K562 (cell line): ENCODE results near the gene CRTC3. TPM values are rescaled to one million over a fixed set of nuclear protein-coding genes. Genes with fewer than 3 reads are reported as not detected.
A peak's percentile ranks its signal among the peaks of the same experiment; 100 is the strongest.

Experiments used
- ATAC-seq: fragments of 200-7000 bp; cut with Tn5 transposase; 3 replicates; pipeline ENCODE4 v1.9.1; 2020; ENCODE audit warnings: moderate library complexity
- BruUV-seq: library from RNA; stranded (reverse); fragments of 400-500 nt; replicated peaks from 2 replicates; lab custom pipeline; 2021; lab: Mats Ljungman, UMichigan
- CTCF ChIA-PET: fragments of 300-600 bp; formaldehyde crosslinking; extraction: SDS; loops from one replicate; lab custom pipeline; 2021; ENCODE audit warnings: low intra/inter-chr PET ratio; lab: Yijun Ruan, JAX
- POLR2A ChIA-PET: fragments of 300-600, 350-650 bp; sonication (Branson Sonifier 250); formaldehyde crosslinking; extraction: SDS; loops from one replicate; lab custom pipeline; 2021; ENCODE audit warnings: antibody characterized with exemption, inconsistent platforms; lab: Yijun Ruan, JAX
- DNase-seq, 4 experiments: peaks; one replicate each; pipeline versions ENCODE4 v3.0.0 to v3.0.0-alpha.2; 2011 to 2018; ENCODE audit warnings: low spot score in 3 of 4, mixed read lengths in 3 of 4; ENCODE audit errors: extremely low read depth in 1 of 4
- FAIRE-seq: peaks from 2 replicates; lab custom pipeline; 2011; peaks lifted over from hg19 to GRCh38; lab: Jason Lieb, UNC
- H2AFZ ChIP-seq: 2 replicates; pipeline ENCODE4 v1.6.0; 2011; ENCODE audit warnings: low read depth, low read length, control low read depth, inconsistent platforms
- H3K27ac ChIP-seq: fragments of 200-600 bp; 3 replicates; pipeline ENCODE4 v1.8.0; 2011; ENCODE audit warnings: low read depth, mild to moderate bottlenecking, control low read depth, inconsistent platforms, low read length, moderate library complexity, mixed read lengths; ENCODE audit errors: extremely low read depth
- H3K27me3 ChIP-seq, 2 experiments: fragments of 300-600 bp in 1 of 2; 2 replicates in 1 of 2; 3 replicates in 1 of 2; pipeline versions ENCODE4 v1.6.0 to v1.8.0; 2011; ENCODE audit warnings: inconsistent platforms in 2 of 2, low read length in 2 of 2, mild to moderate bottlenecking in 1 of 2, mixed read lengths in 1 of 2, moderate library complexity in 1 of 2; ENCODE audit not compliant: control insufficient read depth in 2 of 2, insufficient read depth in 2 of 2
- H3K36me3 ChIP-seq: fragments of 300-600 bp; 3 replicates; pipeline ENCODE4 v1.8.0; 2011; ENCODE audit warnings: mild to moderate bottlenecking, low read length, inconsistent platforms; ENCODE audit not compliant: control insufficient read depth, insufficient read depth
- H3K4me1 ChIP-seq, 2 experiments: fragments of 200-600 bp in 1 of 2; replicated peaks in 1 of 2; 2 replicates in 1 of 2; 3 replicates in 1 of 2; pipeline versions ENCODE4 v1.5.1 to v1.8.0; 2011; ENCODE audit warnings: inconsistent platforms in 2 of 2, low read length in 2 of 2, mild to moderate bottlenecking in 1 of 2, mixed read lengths in 1 of 2, moderate library complexity in 1 of 2; ENCODE audit not compliant: control insufficient read depth in 2 of 2, insufficient read depth in 2 of 2
- H3K4me2 ChIP-seq: 2 replicates; pipeline ENCODE4 v1.6.1; 2011; ENCODE audit warnings: low read length, control low read depth, inconsistent platforms, mixed read lengths; ENCODE audit not compliant: insufficient read depth
- H3K4me3 ChIP-seq: fragments of 200-600 bp; sonication (generic), shearing (Covaris generic); 2 replicates; pipeline ENCODE4 v1.5.1; 2016; ENCODE audit warnings: control low read depth, inconsistent platforms
- H3K79me2 ChIP-seq: fragments of 200-600 bp; 3 replicates; pipeline ENCODE4 v1.8.0; 2011; ENCODE audit warnings: low read length, inconsistent platforms; ENCODE audit not compliant: control insufficient read depth, insufficient read depth
- H3K9ac ChIP-seq, 2 experiments: 2 replicates each; pipeline versions ENCODE4 v1.6.0 to v1.6.1; 2011; ENCODE audit warnings: low read depth in 2 of 2, low read length in 2 of 2, control low read depth in 1 of 2, inconsistent platforms in 1 of 2, mild to moderate bottlenecking in 1 of 2, mixed read lengths in 1 of 2; ENCODE audit not compliant: insufficient read depth in 1 of 2
- H3K9me1 ChIP-seq: one replicate; pipeline ENCODE4 v1.6.0; 2011; ENCODE audit warnings: inconsistent platforms, mild to moderate bottlenecking, low read length, moderate library complexity; ENCODE audit not compliant: control insufficient read depth, insufficient read depth
- H3K9me3 ChIP-seq: replicated peaks from 2 replicates; pipeline ENCODE4 v1.5.1; 2011; ENCODE audit warnings: low read depth, low read length, inconsistent platforms; ENCODE audit not compliant: control insufficient read depth, insufficient read depth
- H4K20me1 ChIP-seq: replicated peaks from 2 replicates; pipeline ENCODE4 v1.6.1; 2011; ENCODE audit warnings: low read length, inconsistent platforms, mixed read lengths; ENCODE audit not compliant: control insufficient read depth, insufficient read depth
- JUNB ChIP-seq: fragments of 450-650 bp; formaldehyde crosslinking; conservative IDR thresholded peaks from 2 replicates; pipeline ENCODE4 v1.4.0; 2020; ENCODE audit warnings: mild to moderate bottlenecking
- ZNF140 ChIP-seq: fragments of 250-450 bp; sonication (Bioruptor Pico); IDR thresholded peaks from 2 replicates; pipeline ENCODE4 v1.8.0; 2021; ENCODE audit warnings: moderate library complexity, mild to moderate bottlenecking, inconsistent platforms
- ZNF217 ChIP-seq: sonication (generic); formaldehyde crosslinking; IDR thresholded peaks from 2 replicates; pipeline ENCODE4 v1.8.0; 2022; ENCODE audit warnings: mild to moderate bottlenecking, missing genetic modification reagents
- ZNF75A ChIP-seq: fragments of 450-650 bp; formaldehyde crosslinking; IDR thresholded peaks from 2 replicates; pipeline ENCODE4 v1.4.0; 2020; ENCODE audit warnings: mild to moderate bottlenecking
- WGBS: fragments of 100-300 bp; shearing (Covaris generic); methylation state at CpG from one replicate; pipeline ENCODE4 v1.1.6; 2016; ENCODE audit warnings: low coverage, mixed read lengths; ENCODE audit not compliant: insufficient coverage; ENCODE audit errors: missing lambda C conversion rate; 5-methylcytosine and 5-hydroxymethylcytosine counted together
- in situ Hi-C: fragments of 300-500 bp; cut with MboI; formaldehyde crosslinking; loops from 4 replicates; pipeline ENCODE4 v1.15.0; 2018; ENCODE audit warnings: inconsistent platforms, mixed read lengths
- intact Hi-C: fragments of 100-400 bp; cut with micrococcal nuclease; formaldehyde crosslinking; loops from 2 replicates; pipeline ENCODE4 v1.14.2; 2022
- polyA plus RNA-seq, 8 experiments: library from polyadenylated mRNA; depleted of rRNA in 4 of 8; stranded (reverse) in 5 of 8; unstranded in 3 of 8; fragments of >200 nt; fragmentation: Nextera tagmentation in 2 of 8; fragmentation: Illumina TruSeq in 1 of 8; extraction: Ambion mirVana in 2 of 8; extraction: Trizol in 1 of 8; gene quantifications; 2 replicates each; pipeline versions ENCODE4 v1.2.1 to v1.2.3, GENCODE V29; 2011 to 2014; ENCODE audit warnings: inconsistent platforms in 1 of 8, missing spikeins in 1 of 8
- total RNA-seq, 7 experiments: library from RNA; depleted of rRNA in 6 of 7; stranded (reverse); fragments of >200 nt in 6 of 7; fragmentation: Illumina TruSeq in 2 of 7; extraction: Trizol in 2 of 7; gene quantifications; 2 replicates each; pipeline versions ENCODE4 v1.2.1 to v1.2.3, GENCODE V29; 2011 to 2021; ENCODE audit warnings: low replicate concordance in 1 of 7

The CRTC3 gene
- total and polyA plus RNA-seq, 9 of the 15 experiments (the other 6 are each of a cell fraction or from before 2014, with no cell fraction given) = 1.2 to 19.0 (median 11.6) TPM

DNA sequence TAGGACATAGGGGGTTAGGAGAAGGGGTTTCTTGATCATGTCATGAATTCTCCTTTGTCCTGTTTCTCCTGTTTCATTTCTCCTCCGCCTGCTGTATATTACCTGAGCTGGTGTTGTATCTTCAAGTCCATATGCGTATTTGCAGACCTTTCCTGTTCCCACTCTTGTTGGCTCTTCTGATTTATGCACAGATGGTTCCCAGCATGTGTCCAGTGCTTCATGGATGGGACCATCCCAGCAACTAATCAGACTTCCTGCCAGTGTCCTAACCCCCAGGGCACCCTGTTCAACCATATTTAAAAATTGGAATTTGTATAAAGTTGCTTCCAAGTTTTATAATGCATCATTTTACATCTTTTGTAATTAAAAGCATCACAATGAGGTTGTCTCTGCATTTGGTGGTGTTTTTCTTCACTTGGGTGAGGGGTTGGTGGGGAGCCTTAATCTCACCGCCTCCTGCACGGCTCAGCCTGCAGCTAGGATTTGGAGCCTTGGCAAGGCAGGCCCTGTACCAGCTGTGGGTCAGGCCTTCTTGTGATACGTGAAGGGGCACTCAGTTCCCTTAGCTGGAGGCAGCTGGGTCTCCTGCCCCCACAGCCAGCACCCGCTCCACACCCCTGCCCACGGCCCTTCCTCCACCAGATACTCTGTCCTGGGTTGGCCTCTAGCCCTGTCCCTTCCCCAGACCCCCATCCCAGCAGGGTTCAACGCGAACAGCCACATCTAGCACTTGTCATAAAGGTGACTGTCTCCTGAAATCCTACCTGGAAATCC, 115.4 kb downstream of the CRTC3 start:
- Histone ChIP-seq H3K4me1 (peaks cover 23 to 25% of the 10 kb centered on the region in 2 experiments), H3K9me1 (no peaks in the 10 kb centered on the region), H4K20me1 (no peaks in the 10 kb centered on the region), H3K9me3 (peaks cover 2% of the 10 kb centered on the region; the same call in 1 of the 2 replicates), H3K79me2 (no peaks in the 10 kb centered on the region), H3K27ac (peak overlapping the region; percentile 31; the same call in 1 of the 3 replicates), H2AFZ (no peak overlapping the region), H3K27me3 (no peaks in the 10 kb centered on the region), H3K4me2 (no peak overlapping the region), H3K36me3 (peaks cover 26% of the 10 kb centered on the region; the same call in 2 of the 3 replicates), H3K4me3 (no peak overlapping the region)
- WGBS = 81% methylated on average over 9 of the region's 9 CpGs
- in situ Hi-C loops (loop anchor here (5.0 to 10.0 kb wide), 2 partner anchors 50 to 242 kb away; no protein-coding TSS in a partner anchor), intact Hi-C loops (no loop called here)
- POLR2A ChIA-PET = interaction anchor here (0.6 kb wide), 1 partner anchor 165 kb away, joined by 3 read pairs; no protein-coding TSS in a partner anchor
- ATAC-seq (no peak), DNase-seq (no peak), FAIRE-seq (no peak)
- no TSS peak for BruUV-seq
- CTCF ChIA-PET = interaction anchor here (1.3 kb wide), 1 partner anchor 286 kb away, joined by 4 read pairs; no protein-coding TSS in a partner anchor
- TF ChIP-seq ZNF217 (CRISPR knock-in tag) (no peak), ZNF140 (CRISPR knock-in tag) (no peak), JUNB (CRISPR knock-in tag) (no peak), ZNF75A (CRISPR knock-in tag) (no peak)
- TF ChIP-seq, all 486 proteins: peak for 0
- H3K9ac ChIP-seq = peak overlapping the region in 1 of 2 experiments; percentile 67; a peak in 1 of 4 replicates
